Bladder microvascular endothelial cell (primary cell): Measurements from ENCODE around the gene ZBTB34. TPM values are rescaled to one million over a fixed set of nuclear protein-coding genes. Genes with fewer than 3 reads are reported as not detected.

Source experiments
- total RNA-seq: library from RNA; depleted of rRNA; stranded (reverse); fragments of >200 nt; gene quantifications from 2 replicates; pipeline ENCODE4 v1.2.3, GENCODE V29; 2014

Gene ZBTB34
- total RNA-seq = 6.2 and 12.9 TPM in 2 replicates

GRCh38 chr9:126860077-126860756 lies at the start of gene ZBTB34:
Gene ZBTB34, plus strand, starts transcription at chr9:126860639. Its CDS starts 18,761 bp downstream, at chr9:126879400.

GRCh38 chr9:126914458-126915280 lies 54.2 kb downstream of the ZBTB34 start, which contains the start of gene RALGPS1:
Gene RALGPS1, plus strand, starts transcription at chr9:126914782. Its CDS starts 47,508 bp downstream, at chr9:126962290.

Other genes with a start within 250 kb of the ZBTB34 start
- gene LMX1B, start 246.7 kb upstream of the ZBTB34 start, total RNA-seq = not detected in 2 replicates
- 3.2 and 20.0 TPM in 2 replicates for gene ZBTB43, start 55.6 kb upstream of the ZBTB34 start, total RNA-seq
- gene RALGPS1, start 54.1 kb downstream of the ZBTB34 start, total RNA-seq = 0.97 and 2.7 TPM in 2 replicates